Right atrium auricular region (tissue), 2 donors: Measurements from ENCODE around the gene ACD. TPM values are rescaled to one million over a fixed set of nuclear protein-coding genes. Genes with fewer than 3 reads are reported as not detected.

Experiments used
- DNase-seq: peaks from one replicate; pipeline ENCODE4 v3.0.0-alpha.2; 2019; ENCODE audit warnings: low spot score
- H3K27ac ChIP-seq, 2 donors: fragments of 200-600 bp; sonication (generic); 1 replicate in 1 of 2; 2 replicates in 1 of 2; pipeline ENCODE4 v1.5.1; 2016 to 2019
- H3K27me3 ChIP-seq, 2 donors: fragments of 200-600 bp; sonication (generic); one replicate each; pipeline versions ENCODE4 v1.5.1 to v1.6.0; 2017 to 2019
- H3K36me3 ChIP-seq: fragments of 200-600 bp; sonication (generic); one replicate; pipeline ENCODE4 v1.5.1; 2016
- H3K4me1 ChIP-seq, 2 donors: fragments of 200-600 bp; sonication (generic); one replicate each; pipeline versions ENCODE4 v1.5.1 to v1.6.0; 2017 to 2019
- H3K4me3 ChIP-seq, 2 donors: fragments of 200-600 bp; sonication (generic); 1 replicate in 1 of 2; 2 replicates in 1 of 2; pipeline ENCODE4 v1.5.1; 2017 to 2019; ENCODE audit warnings: mild to moderate bottlenecking in 1 of 2, moderate library complexity in 1 of 2
- H3K9me3 ChIP-seq, 2 donors: fragments of 200-600 bp; sonication (generic); one replicate each; pipeline ENCODE4 v1.5.1; 2019
- CTCF ChIP-seq, 2 donors: fragments of 200-600 bp; sonication (generic); IDR thresholded peaks; one replicate each; pipeline ENCODE4 v1.5.1; 2019; ENCODE audit warnings: antibody characterized with exemption in 2 of 2
- total RNA-seq, 2 donors: library from RNA; depleted of rRNA; stranded (reverse); fragments of >200 nt; gene quantifications; one replicate each; pipeline ENCODE4 v1.1.0, GENCODE V29; 2016

The ACD gene
- total RNA-seq, 2 donors from 2014 or later, result 7.0 to 10.8 TPM

GRCh38 chr16:67649494-67649931, 10.5 kb downstream of the ACD start:
- no peak for DNase-seq

GRCh38 chr16:67648764-67649407, 11.2 kb downstream of the ACD start:
- no peak overlapping the region for H3K4me3 ChIP-seq

More at GRCh38 chr16:67649494-67649931, 10.5 kb downstream of the ACD start:
- TF ChIP-seq CTCF (IDR thresholded peaks at IDR 0.05), result no peak
- Histone ChIP-seq H3K4me3 (no peak overlapping the region), H3K4me1 (peaks cover 0 to 32% of the 10 kb centered on the region in 2 donors), H3K36me3 (no peaks in the 10 kb centered on the region), H3K27me3 (peaks cover 11 to 30% of the 10 kb centered on the region in 2 donors), H3K27ac (no peak overlapping the region), H3K9me3 (no peaks in the 10 kb centered on the region)

GRCh38 chr16:67648088-67648763, 11.8 kb downstream of the ACD start:
- DNase-seq, result no peak
- TF ChIP-seq CTCF (IDR thresholded peaks at IDR 0.05), result no peak
- no peaks in the 10 kb centered on the region for H3K9me3 ChIP-seq
- peaks cover 0 to 27% of the 10 kb centered on the region in 2 donors for H3K4me1 ChIP-seq
- no peak overlapping the region for H3K27ac ChIP-seq
- H3K4me3 ChIP-seq, result no peak overlapping the region
- peaks cover 7 to 23% of the 10 kb centered on the region in 2 donors for H3K27me3 ChIP-seq
- H3K36me3 ChIP-seq, result no peaks in the 10 kb centered on the region

More at GRCh38 chr16:67648764-67649407, 11.2 kb downstream of the ACD start:
- peaks cover 7 to 24% of the 10 kb centered on the region in 2 donors for H3K27me3 ChIP-seq
- no peak for TF ChIP-seq CTCF (IDR thresholded peaks at IDR 0.05)
- H3K36me3 ChIP-seq, result no peaks in the 10 kb centered on the region
- peaks cover 0 to 33% of the 10 kb centered on the region in 2 donors for H3K4me1 ChIP-seq
- DNase-seq, result no peak
- no peak overlapping the region for H3K27ac ChIP-seq
- H3K9me3 ChIP-seq, result no peaks in the 10 kb centered on the region

GRCh38 chr16:67647681-67648080, 12.4 kb downstream of the ACD start:
- no peak for TF ChIP-seq CTCF (IDR thresholded peaks at IDR 0.05)
- no peak overlapping the region for H3K4me3 ChIP-seq
- H3K27ac ChIP-seq, result no peak overlapping the region
- DNase-seq, result no peak
- no peaks in the 10 kb centered on the region for H3K9me3 ChIP-seq
- peaks cover 0 to 25% of the 10 kb centered on the region in 2 donors for H3K4me1 ChIP-seq
- no peaks in the 10 kb centered on the region for H3K36me3 ChIP-seq
- H3K27me3 ChIP-seq, result peaks cover 7 to 23% of the 10 kb centered on the region in 2 donors

DNA sequence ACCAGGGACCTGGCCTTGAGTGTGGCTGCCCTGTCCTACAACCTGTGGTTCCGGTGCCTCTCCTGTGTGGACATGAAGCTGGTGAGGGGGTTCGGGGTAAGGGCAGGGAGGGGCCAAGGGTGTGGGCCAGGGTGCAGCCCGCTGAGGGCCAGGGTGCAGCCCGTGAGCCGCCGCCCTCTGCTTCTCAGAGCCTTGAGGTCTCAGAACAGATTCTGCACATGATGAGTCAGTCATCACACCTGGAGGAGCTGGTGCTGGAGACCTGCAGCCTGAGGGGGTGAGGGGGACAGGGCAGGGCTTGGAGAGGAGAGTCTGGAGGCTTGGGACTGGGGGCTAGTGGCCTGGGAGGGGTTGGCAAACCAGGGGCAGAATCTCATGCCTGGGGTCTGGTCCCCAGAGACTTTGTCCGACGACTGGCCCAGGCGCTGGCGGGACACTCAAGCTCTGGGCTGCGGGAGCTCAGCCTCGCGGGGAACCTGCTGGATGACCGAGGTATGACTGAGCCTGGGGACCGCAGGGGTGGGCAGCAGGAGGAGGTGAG, 12.9 kb downstream of the ACD start:
- peaks cover 0 to 27% of the 10 kb centered on the region in 2 donors for H3K4me1 ChIP-seq
- TF ChIP-seq CTCF (IDR thresholded peaks at IDR 0.05), result no peak
- H3K9me3 ChIP-seq, result no peaks in the 10 kb centered on the region
- no peak overlapping the region for H3K27ac ChIP-seq
- H3K36me3 ChIP-seq, result no peaks in the 10 kb centered on the region
- peaks cover 7 to 23% of the 10 kb centered on the region in 2 donors for H3K27me3 ChIP-seq
- H3K4me3 ChIP-seq, result no peak overlapping the region
- no peak for DNase-seq
